OCI-LY7 (cell line): ENCODE measurements around the gene ZMIZ1.

Experiments used
- EZH2phosphoT487 ChIP-seq: fragments of 200-600 bp; sonication (generic); IDR thresholded peaks from 2 replicates; pipeline ENCODE4 v1.6.1; 2018; ENCODE audit warnings: low read depth, borderline replicate concordance, mild to moderate bottlenecking, mixed run types, antibody characterized with exemption, low read length, moderate library complexity, mixed read lengths
- TF ChIP-seq, protein P1 (sequence below): fragments of 200-600 bp; sonication (generic); conservative IDR thresholded peaks from 2 replicates; pipeline ENCODE4 v1.5.1; 2014; ENCODE audit warnings: mild to moderate bottlenecking, antibody characterized with exemption, low read length, moderate library complexity, mixed read lengths

DNA sequence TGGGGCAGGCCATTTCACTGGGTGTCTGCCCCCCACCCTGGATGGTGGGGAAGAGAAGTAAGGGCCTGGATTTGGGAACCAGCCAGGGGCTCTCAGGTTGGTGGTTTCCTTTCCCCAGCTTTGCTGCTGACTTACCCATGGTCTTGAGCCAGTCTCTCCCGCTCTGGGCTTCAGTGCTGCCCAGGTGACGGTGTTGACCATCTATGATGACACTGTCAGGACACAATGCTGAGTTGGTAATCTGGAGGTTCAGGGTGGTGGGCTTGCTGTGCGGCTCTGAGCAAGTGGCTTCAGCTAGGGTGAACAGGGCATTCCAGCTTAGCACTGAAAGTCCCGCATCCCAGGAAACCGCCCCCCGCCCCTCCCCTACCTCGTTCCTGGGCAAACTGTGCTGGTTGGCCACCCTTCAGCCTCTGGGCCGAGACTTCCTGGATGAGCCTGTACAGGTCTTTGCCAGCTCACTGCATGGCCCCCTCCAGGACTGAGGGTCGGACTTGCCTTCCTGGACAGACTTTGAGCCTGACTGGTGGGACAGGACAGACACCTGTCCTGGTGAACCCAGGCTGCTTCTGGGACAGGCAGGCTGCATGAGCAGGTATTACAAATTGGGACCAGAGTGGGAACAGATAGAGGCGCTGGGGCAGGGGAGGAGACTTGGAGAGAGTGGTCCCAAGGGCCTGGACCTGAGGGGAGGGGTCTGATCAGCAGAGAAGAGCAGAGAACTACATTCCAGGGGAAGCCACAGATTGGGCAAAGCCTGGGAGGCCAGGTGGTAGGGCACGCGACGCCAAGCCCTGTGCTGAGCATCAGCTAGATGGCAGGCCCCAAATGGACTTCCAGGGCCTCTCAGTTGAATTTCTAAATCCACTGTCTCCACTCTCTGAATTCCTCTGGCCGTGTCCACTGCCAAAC lies 19.9 kb upstream of the ZMIZ1 start:
- TF ChIP-seq, protein P1, sequence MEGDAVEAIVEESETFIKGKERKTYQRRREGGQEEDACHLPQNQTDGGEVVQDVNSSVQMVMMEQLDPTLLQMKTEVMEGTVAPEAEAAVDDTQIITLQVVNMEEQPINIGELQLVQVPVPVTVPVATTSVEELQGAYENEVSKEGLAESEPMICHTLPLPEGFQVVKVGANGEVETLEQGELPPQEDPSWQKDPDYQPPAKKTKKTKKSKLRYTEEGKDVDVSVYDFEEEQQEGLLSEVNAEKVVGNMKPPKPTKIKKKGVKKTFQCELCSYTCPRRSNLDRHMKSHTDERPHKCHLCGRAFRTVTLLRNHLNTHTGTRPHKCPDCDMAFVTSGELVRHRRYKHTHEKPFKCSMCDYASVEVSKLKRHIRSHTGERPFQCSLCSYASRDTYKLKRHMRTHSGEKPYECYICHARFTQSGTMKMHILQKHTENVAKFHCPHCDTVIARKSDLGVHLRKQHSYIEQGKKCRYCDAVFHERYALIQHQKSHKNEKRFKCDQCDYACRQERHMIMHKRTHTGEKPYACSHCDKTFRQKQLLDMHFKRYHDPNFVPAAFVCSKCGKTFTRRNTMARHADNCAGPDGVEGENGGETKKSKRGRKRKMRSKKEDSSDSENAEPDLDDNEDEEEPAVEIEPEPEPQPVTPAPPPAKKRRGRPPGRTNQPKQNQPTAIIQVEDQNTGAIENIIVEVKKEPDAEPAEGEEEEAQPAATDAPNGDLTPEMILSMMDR = no peak
- no peak for TF ChIP-seq EZH2phosphoT487
